Neural crest cell (in vitro differentiated cells): ENCODE data around the gene ZDHHC22. TPM values are rescaled to one million over a fixed set of nuclear protein-coding genes. Genes with fewer than 3 reads are reported as not detected.

Source experiments
- DNase-seq: peaks from one replicate; pipeline ENCODE4 v3.0.0; 2021; ENCODE audit warnings: low read depth, mixed read lengths, low spot score
- H3K27ac Mint-ChIP-seq: one replicate; pipeline ENCODE4 v1.8.0; 2021; ENCODE audit warnings: mild to moderate bottlenecking, mixed read lengths; ENCODE audit not compliant: unreplicated experiment
- H3K27me3 Mint-ChIP-seq: 2 replicates; pipeline ENCODE4 v1.8.0; 2021; ENCODE audit warnings: low read depth, mild to moderate bottlenecking, mixed read lengths
- H3K36me3 Mint-ChIP-seq: 2 replicates; pipeline ENCODE4 v1.8.0; 2021; ENCODE audit warnings: low read depth, mild to moderate bottlenecking, mixed read lengths
- H3K4me1 Mint-ChIP-seq: 2 replicates; pipeline ENCODE4 v1.8.0; 2021; ENCODE audit warnings: mixed read lengths
- H3K4me3 Mint-ChIP-seq: one replicate; pipeline ENCODE4 v1.8.0; 2021; ENCODE audit warnings: mild to moderate bottlenecking, mixed read lengths
- H3K9me3 Mint-ChIP-seq: 2 replicates; pipeline ENCODE4 v1.8.0; 2021; ENCODE audit warnings: mixed read lengths
- total RNA-seq: library from RNA; stranded (reverse); gene quantifications from 2 replicates; pipeline ENCODE4 v1.2.1, GENCODE V29; 2021
- TF ChIP-seq, protein P1 (sequence below): fragments of 200-600 bp; sonication (generic); conservative IDR thresholded peaks from 2 replicates; pipeline ENCODE4 v1.5.0; 2021; ENCODE audit warnings: antibody characterized with exemption, mild to moderate bottlenecking

Gene ZDHHC22
- total RNA-seq, 1 donor from 2014 or later, result 5.6 TPM

DNA sequence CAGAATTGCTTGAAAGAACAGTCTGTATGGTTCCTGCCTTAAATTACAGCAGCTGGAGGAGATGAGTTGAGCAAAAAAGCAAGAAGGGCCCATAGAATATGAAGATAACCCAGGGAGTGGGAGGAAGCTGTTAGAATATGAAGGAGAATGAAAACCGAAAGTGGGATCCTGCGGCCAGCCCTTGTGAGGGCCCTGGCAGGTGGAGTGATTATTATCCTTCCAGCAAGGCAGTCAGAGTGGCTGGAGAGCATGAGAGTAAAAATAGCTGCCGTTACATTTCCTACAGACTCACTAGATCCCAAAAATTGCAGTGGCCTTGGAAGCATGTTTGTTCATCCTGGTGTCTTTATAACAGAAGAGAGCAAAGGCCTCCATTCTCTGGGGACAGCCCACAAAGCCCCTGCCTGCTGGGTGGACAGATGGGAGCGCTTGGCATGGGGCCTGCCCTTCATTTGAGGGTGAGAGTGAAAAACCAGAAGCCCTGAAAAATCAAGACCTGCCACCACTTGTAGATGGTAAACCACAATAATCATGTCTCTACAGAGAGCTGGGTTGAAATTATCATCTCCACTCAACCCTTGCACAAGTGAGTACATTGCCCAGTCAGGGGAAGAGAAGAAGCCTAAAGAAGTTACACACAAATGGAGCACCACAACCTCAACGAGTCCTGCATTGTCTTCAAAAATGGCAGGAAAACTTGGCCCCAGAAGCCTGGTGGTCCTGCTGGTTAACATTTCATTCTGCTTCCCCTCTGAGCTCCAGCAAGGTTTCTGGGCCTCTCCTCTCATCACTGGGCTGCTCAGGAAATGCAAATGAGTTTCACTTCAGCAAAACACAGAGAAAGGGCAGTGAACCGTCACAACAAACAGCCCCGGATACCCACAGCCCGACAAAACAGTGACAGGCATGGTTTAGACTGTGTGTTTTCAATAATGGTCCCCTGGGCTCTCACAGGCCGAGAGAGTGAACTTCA, 20.5 kb downstream of the ZDHHC22 start:
- H3K27ac Mint-ChIP-seq, result peak overlapping the region; percentile 25
- H3K36me3 Mint-ChIP-seq, result peaks cover 2% of the 10 kb centered on the region
- TF ChIP-seq, protein P1, sequence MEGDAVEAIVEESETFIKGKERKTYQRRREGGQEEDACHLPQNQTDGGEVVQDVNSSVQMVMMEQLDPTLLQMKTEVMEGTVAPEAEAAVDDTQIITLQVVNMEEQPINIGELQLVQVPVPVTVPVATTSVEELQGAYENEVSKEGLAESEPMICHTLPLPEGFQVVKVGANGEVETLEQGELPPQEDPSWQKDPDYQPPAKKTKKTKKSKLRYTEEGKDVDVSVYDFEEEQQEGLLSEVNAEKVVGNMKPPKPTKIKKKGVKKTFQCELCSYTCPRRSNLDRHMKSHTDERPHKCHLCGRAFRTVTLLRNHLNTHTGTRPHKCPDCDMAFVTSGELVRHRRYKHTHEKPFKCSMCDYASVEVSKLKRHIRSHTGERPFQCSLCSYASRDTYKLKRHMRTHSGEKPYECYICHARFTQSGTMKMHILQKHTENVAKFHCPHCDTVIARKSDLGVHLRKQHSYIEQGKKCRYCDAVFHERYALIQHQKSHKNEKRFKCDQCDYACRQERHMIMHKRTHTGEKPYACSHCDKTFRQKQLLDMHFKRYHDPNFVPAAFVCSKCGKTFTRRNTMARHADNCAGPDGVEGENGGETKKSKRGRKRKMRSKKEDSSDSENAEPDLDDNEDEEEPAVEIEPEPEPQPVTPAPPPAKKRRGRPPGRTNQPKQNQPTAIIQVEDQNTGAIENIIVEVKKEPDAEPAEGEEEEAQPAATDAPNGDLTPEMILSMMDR, result no peak
- peak overlapping the region; percentile 0 for H3K4me3 Mint-ChIP-seq
- DNase-seq, result no peak
- peaks cover 31% of the 10 kb centered on the region for H3K4me1 Mint-ChIP-seq
- H3K9me3 Mint-ChIP-seq, result no peaks in the 10 kb centered on the region
- H3K27me3 Mint-ChIP-seq, result peaks cover 21% of the 10 kb centered on the region

DNA sequence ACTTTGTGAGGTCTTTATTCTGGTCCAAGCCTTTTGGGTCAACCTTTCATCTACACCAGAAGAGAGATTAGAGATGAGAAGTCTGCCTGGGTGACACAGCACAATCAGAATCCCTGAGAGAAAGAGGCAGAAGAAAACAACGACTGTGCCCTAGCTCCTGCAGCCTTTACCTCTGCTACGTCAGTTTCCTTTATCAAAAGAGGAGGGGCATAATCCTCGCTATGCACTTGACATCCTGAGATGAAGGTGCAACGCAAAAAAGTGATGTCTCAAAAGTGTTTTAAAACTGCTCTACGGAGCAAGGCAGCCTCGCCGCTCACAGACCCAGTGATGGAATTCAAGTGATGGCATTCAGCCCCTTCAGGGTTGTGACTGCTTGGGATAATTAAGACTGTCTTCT, 21.7 kb downstream of the ZDHHC22 start:
- no peak for DNase-seq
- H3K9me3 Mint-ChIP-seq, result no peaks in the 10 kb centered on the region
- H3K4me3 Mint-ChIP-seq, result no peak overlapping the region
- H3K36me3 Mint-ChIP-seq, result peaks cover 6% of the 10 kb centered on the region
- H3K4me1 Mint-ChIP-seq, result peaks cover 26% of the 10 kb centered on the region
- H3K27ac Mint-ChIP-seq, result no peak overlapping the region
- peaks cover 12% of the 10 kb centered on the region for H3K27me3 Mint-ChIP-seq
- TF ChIP-seq, protein P1, result no peak

DNA sequence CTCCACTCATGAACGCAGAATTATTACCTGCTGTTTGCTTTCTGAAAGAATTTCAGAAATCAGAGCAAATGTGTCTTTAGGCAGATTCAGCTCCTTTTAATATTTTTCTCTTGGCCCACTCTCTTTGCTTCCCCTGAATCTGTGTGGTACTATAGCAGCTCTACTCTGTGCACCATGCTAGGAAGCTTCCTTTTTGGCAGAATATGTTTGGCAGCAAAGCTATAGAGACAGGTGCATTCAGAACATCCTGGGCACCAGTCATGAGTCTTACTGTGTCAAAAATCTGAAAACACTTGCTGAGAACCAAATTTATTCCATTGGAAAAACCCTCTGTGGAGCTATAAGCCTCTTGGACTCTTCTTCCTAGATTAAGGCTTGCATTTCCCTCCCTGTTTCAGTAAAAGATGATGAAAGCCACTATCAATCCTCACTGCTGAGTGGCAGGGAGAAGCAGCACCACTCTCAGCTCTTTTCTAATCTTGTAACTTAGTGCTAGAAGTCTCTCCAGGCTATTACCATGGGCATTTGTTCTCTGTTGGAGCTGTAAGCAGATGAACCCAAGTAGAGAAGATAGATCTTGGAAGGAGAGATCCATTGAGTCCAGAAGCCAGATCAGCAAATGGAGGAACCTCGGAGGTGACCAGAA, 25.3 kb downstream of the ZDHHC22 start:
- no peak for DNase-seq
- Mint-ChIP-seq H3K4me3 (no peak overlapping the region), H3K27me3 (no peaks in the 10 kb centered on the region), H3K9me3 (no peaks in the 10 kb centered on the region), H3K36me3 (peaks cover 17% of the 10 kb centered on the region), H3K4me1 (peaks cover 16% of the 10 kb centered on the region), H3K27ac (no peak overlapping the region)
- TF ChIP-seq, protein P1, result no peak

DNA sequence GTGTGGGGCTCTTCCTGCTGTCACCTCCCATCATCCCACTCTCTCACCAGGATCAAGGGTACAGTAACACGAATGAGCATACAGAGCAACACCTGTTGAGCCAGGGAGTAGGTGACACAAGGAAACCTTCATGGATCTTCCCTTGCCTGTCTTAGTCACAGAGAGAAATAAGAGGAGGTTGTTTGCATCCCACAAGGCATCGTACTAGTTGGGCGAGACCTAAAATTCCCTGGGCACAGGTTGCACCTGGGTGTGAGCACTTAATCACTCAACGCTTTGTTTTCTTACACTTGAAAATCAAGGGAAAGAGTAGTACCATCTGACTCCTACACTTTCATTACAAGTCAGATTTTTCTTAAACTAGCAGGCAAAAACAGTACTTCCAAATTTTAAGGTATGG, 27.0 kb downstream of the ZDHHC22 start:
- Mint-ChIP-seq H3K4me3 (no peak overlapping the region), H3K27ac (no peak overlapping the region), H3K9me3 (no peaks in the 10 kb centered on the region), H3K27me3 (no peaks in the 10 kb centered on the region), H3K36me3 (peaks cover 22% of the 10 kb centered on the region), H3K4me1 (peaks cover 24% of the 10 kb centered on the region)
- no peak for DNase-seq
- TF ChIP-seq, protein P1, result no peak

DNA sequence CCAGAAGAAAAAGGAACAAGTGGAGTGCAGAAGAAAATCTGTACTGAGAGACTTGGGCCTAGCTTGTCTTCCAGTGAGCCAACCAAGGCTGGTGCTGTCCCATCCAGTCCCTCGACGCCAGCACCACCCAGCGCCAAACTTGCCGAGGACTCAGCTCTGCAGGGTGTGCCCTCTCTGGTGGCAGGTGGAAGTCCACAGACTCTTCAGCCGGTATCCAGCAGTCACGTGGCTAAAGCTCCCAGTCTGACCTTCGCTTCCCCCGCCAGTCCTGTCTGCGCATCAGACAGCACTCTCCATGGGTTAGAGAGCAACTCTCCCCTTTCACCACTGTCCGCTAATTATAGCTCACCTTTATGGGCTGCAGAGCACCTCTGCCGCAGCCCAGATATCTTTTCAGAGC, 27.9 kb downstream of the ZDHHC22 start:
- H3K4me3 Mint-ChIP-seq, result no peak overlapping the region
- TF ChIP-seq, protein P1, result no peak
- DNase-seq, result no peak
- no peaks in the 10 kb centered on the region for H3K9me3 Mint-ChIP-seq
- H3K27me3 Mint-ChIP-seq, result no peaks in the 10 kb centered on the region
- H3K36me3 Mint-ChIP-seq, result peaks cover 27% of the 10 kb centered on the region
- no peak overlapping the region for H3K27ac Mint-ChIP-seq
- H3K4me1 Mint-ChIP-seq, result peaks cover 32% of the 10 kb centered on the region
